OCI-LY7 (cell line): ENCODE measurements around the gene TLCD1. TPM values are rescaled to one million over a fixed set of nuclear protein-coding genes. Genes with fewer than 3 reads are reported as not detected.
"Not testable (repeated sequence)": the region's sequence is repeated elsewhere in the genome, so short reads cannot be mapped to it uniquely, and the experiment has no call there.

Experiments used
- BruUV-seq: library from RNA; stranded (reverse); fragments of 400-500 nt; replicated peaks from 2 replicates; lab custom pipeline; 2021; lab: Mats Ljungman, UMichigan
- CTCF ChIA-PET: fragments of 300-600 bp; sonication (Branson Sonifier 250); formaldehyde crosslinking; loops from one replicate; lab custom pipeline; 2022; ENCODE audit warnings: antibody characterized with exemption; ENCODE audit not compliant: unreplicated experiment; lab: Charles Lee
- POLR2A ChIA-PET: fragments of 300-600 bp; sonication (Branson Sonifier 250); formaldehyde crosslinking; loops from one replicate; lab custom pipeline; 2022; ENCODE audit warnings: antibody characterized with exemption; lab: Charles Lee
- DNase-seq: peaks from one replicate; pipeline ENCODE4 v3.0.0-alpha.2; 2015; ENCODE audit warnings: low spot score
- H2AFZ ChIP-seq: fragments of 200-600 bp; sonication (generic), shearing (Covaris generic); 2 replicates; pipeline ENCODE4 v1.6.1; 2014; ENCODE audit warnings: mild to moderate bottlenecking, antibody characterized with exemption, low read length, moderate library complexity
- H3K27ac ChIP-seq: fragments of 200-600 bp; sonication (generic); 2 replicates; pipeline ENCODE4 v1.5.1; 2014; ENCODE audit warnings: mixed run types, low read depth, mild to moderate bottlenecking, moderate library complexity, low read length, inconsistent platforms; ENCODE audit not compliant: poor library complexity, severe bottlenecking
- H3K36me3 ChIP-seq: fragments of 200-600 bp; sonication (generic); 2 replicates; pipeline ENCODE4 v1.6.1; 2014; ENCODE audit warnings: mild to moderate bottlenecking, antibody characterized with exemption, low read length, moderate library complexity, mixed read lengths; ENCODE audit not compliant: insufficient read depth
- H3K4me1 ChIP-seq: fragments of 200-600 bp; sonication (generic); 2 replicates; pipeline ENCODE4 v1.5.1; 2014; ENCODE audit warnings: mild to moderate bottlenecking, low read length; ENCODE audit not compliant: insufficient read depth, poor library complexity, severe bottlenecking
- H3K4me2 ChIP-seq: fragments of 200-600 bp; sonication (generic); 2 replicates; pipeline ENCODE4 v1.6.1; 2014; ENCODE audit warnings: mild to moderate bottlenecking, low read length
- H3K4me3 ChIP-seq: fragments of 200-600 bp; sonication (generic); 2 replicates; pipeline ENCODE4 v1.5.1; 2014; ENCODE audit warnings: mild to moderate bottlenecking, low read depth, low read length; ENCODE audit not compliant: poor library complexity, severe bottlenecking
- H3K79me2 ChIP-seq: fragments of 200-600 bp; sonication (generic); 2 replicates; pipeline ENCODE4 v1.6.1; 2016; ENCODE audit warnings: low read depth, mild to moderate bottlenecking, low read length, moderate library complexity, mixed read lengths; ENCODE audit not compliant: insufficient read depth
- H3K9me2 ChIP-seq: fragments of 200-600 bp; sonication (generic); 2 replicates; pipeline ENCODE4 v1.6.1; 2016; ENCODE audit warnings: mild to moderate bottlenecking, low read length, mixed read lengths; ENCODE audit not compliant: insufficient read depth
- H3K9me3 ChIP-seq: fragments of 200-600 bp; sonication (generic); 2 replicates; pipeline ENCODE4 v1.6.1; 2014; ENCODE audit warnings: mild to moderate bottlenecking, mixed run types, low read length, mixed read lengths
- H4K20me1 ChIP-seq: fragments of 200-600 bp; sonication (generic); 2 replicates; pipeline ENCODE4 v1.6.1; 2014; ENCODE audit warnings: mild to moderate bottlenecking, antibody characterized with exemption, low read length, moderate library complexity, mixed read lengths; ENCODE audit not compliant: insufficient read depth
- CTCF ChIP-seq: fragments of 200-600 bp; sonication (generic); conservative IDR thresholded peaks from 2 replicates; pipeline ENCODE4 v1.5.1; 2014; ENCODE audit warnings: mild to moderate bottlenecking, antibody characterized with exemption, low read length, moderate library complexity, mixed read lengths
- EZH2phosphoT487 ChIP-seq: fragments of 200-600 bp; sonication (generic); IDR thresholded peaks from 2 replicates; pipeline ENCODE4 v1.6.1; 2018; ENCODE audit warnings: low read depth, borderline replicate concordance, mild to moderate bottlenecking, mixed run types, antibody characterized with exemption, low read length, moderate library complexity, mixed read lengths
- intact Hi-C: fragments of 100-400 bp; cut with micrococcal nuclease; formaldehyde crosslinking; loops from one replicate; pipeline ENCODE4 v1.10.0; 2022; ENCODE audit not compliant: unreplicated experiment
- total RNA-seq, 2 experiments: library from RNA; depleted of rRNA in 1 of 2; stranded (reverse); fragments of >200 nt in 1 of 2; shearing (Covaris generic) in 1 of 2; gene quantifications; 2 replicates each; pipeline ENCODE4 v1.2.3, GENCODE V29; 2014 to 2022

Gene TLCD1
- total RNA-seq, 2 experiments from 2014 or later: 0.28 to 2.5 TPM

DNA sequence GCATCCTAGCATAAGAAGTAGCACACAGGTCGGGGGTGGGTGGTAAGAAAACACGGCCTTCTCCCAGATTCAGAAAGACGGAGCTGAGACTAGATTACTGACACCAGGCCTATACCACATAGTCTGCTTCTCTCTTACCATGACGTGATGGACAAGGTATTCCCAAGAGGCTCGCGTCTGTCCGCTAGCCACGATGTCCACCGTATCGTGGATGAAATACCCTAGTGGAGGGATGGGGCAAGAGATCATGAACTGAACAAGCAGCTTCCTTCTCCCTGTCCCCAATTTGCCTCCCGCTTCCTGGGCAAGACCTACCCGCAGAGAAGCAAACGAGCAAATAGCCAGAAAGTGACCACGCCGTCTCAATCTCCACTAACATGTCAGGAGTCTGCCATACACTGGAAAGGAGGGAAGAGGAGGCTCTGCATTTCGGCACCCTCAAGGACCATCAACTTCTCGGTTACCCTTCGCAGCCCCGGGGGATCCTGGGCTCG is 820 bp downstream of the TLCD1 start:
- peak overlapping the region; percentile 96 for H3K4me2 ChIP-seq
- H2AFZ ChIP-seq: no peak overlapping the region
- peak overlapping the region; percentile 22 for H3K4me3 ChIP-seq
- H3K36me3 ChIP-seq: peaks cover 57% of the 10 kb centered on the region
- TF ChIP-seq EZH2phosphoT487 (no peak), CTCF (0 out of 2 replicates have a peak, but pooled peaks have one; percentile 9)
- peaks cover 76% of the 10 kb centered on the region for H3K4me1 ChIP-seq
- intact Hi-C loops: loop anchor here (5.0 kb wide), 2 partner anchors 37 to 127 kb away; no protein-coding TSS in a partner anchor
- H4K20me1 ChIP-seq: peaks cover 9% of the 10 kb centered on the region; the same call in 1 of the 2 replicates
- DNase-seq: peak; percentile 58
- H3K9me3 ChIP-seq: no peaks in the 10 kb centered on the region
- CTCF ChIA-PET: no interaction called here
- H3K27ac ChIP-seq: peak overlapping the region; percentile 82
- BruUV-seq: no TSS peak
- POLR2A ChIA-PET: interaction anchor here (1.0 to 4.1 kb wide), 2 partner anchors 16 to 38 kb away, joined by 4 to 56 read pairs; no protein-coding TSS in a partner anchor
- no peaks in the 10 kb centered on the region for H3K9me2 ChIP-seq
- H3K79me2 ChIP-seq: peaks cover 31% of the 10 kb centered on the region

GRCh38 chr17:28724500-28725165 is 1.4 kb downstream of the TLCD1 start:
- intact Hi-C loops: loop anchor here (5.0 kb wide), 2 partner anchors 38 to 128 kb away; no protein-coding TSS in a partner anchor
- Histone ChIP-seq H3K4me3 (no peak overlapping the region), H3K9me3 (no peaks in the 10 kb centered on the region), H2AFZ (no peak overlapping the region), H3K9me2 (no peaks in the 10 kb centered on the region), H3K27ac (peak overlapping the region; percentile 82), H3K79me2 (peaks cover 35% of the 10 kb centered on the region), H3K4me1 (peaks cover 71% of the 10 kb centered on the region), H4K20me1 (peaks cover 9% of the 10 kb centered on the region; the same call in 1 of the 2 replicates), H3K36me3 (peaks cover 60% of the 10 kb centered on the region), H3K4me2 (peak overlapping the region; percentile 96; the same call in 1 of the 2 replicates)
- ChIA-PET CTCF (no interaction called here), POLR2A (interaction anchor here (1.0 kb wide), 1 partner anchor 38 kb away, joined by 4 read pairs; no protein-coding TSS in a partner anchor)
- TSS peak; percentile 29 for BruUV-seq
- TF ChIP-seq CTCF (no peak), EZH2phosphoT487 (no peak)
- peak; percentile 28 for DNase-seq

GRCh38 chr17:28723836-28724499 is 2.1 kb downstream of the TLCD1 start:
- Histone ChIP-seq H3K4me2 (peak overlapping the region; percentile 100), H3K79me2 (peaks cover 35% of the 10 kb centered on the region), H3K36me3 (peaks cover 60% of the 10 kb centered on the region), H3K27ac (peak overlapping the region; percentile 82), H3K4me1 (peaks cover 68% of the 10 kb centered on the region)
- CTCF ChIA-PET, H3K9me3 ChIP-seq, BruUV-seq, H2AFZ ChIP-seq, H3K4me3 ChIP-seq, H3K9me2 ChIP-seq, H4K20me1 ChIP-seq, POLR2A ChIA-PET, DNase-seq, intact Hi-C loops: not testable (repeated sequence)
